GM19043 (cell line): Measurements from ENCODE around the gene NRCAM.

Experiments
- ATAC-seq: cut with Tn5 transposase; IDR thresholded peaks from one replicate; pipeline ENCODE4 v1.9.1; 2021; ENCODE audit warnings: low read depth; ENCODE audit not compliant: unreplicated experiment

NRCAM gene

GRCh38 chr7:108321359-108321758, 134.9 kb downstream of the NRCAM start:
- ATAC-seq = no peak

DNA sequence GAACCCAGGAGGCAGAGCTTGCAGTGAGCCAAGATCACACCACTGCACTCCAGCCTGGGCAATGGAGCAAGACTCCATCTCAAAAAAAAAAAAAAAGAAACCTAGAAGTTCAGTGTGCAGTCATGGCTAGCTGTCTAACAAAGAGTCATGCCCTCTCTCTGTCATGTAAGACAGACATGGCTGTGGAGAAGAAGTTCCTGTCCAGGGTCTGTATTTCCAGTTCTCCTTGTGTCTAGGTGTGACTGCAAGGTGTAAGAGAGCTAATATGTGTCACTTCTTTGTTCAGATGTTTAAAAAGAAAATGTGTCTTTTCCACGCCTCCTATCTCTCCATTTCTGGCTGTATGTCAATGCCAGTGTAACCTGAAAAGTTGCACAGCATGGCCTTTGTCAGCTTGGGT, 139.5 kb downstream of the NRCAM start:
- ATAC-seq = no peak

- ATAC-seq = no peak
Measured at GRCh38 chr7:108314551-108314950, 141.7 kb downstream of the NRCAM start.

GRCh38 chr7:108314049-108314448, 142.2 kb downstream of the NRCAM start:
- no peak for ATAC-seq

DNA sequence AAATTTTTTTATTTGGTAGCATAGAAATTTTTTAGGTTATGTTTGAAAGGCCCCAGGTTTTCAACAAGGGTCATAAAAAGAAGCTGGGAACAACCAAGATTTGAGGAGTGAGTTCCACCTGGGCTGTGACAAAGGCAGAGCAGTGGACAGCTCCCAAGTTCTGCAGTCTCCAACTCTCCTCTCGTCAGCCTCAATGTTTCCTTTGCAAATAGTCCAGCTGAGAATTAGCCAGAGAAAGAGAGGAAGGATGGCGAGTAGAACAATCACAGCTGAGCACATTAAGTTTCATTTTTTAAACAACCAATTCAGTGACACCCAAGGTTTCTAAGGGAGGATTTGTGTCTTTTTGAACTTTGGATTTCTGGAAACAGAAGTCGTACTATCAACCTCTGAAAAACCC, 143.2 kb downstream of the NRCAM start:
- no peak for ATAC-seq

DNA sequence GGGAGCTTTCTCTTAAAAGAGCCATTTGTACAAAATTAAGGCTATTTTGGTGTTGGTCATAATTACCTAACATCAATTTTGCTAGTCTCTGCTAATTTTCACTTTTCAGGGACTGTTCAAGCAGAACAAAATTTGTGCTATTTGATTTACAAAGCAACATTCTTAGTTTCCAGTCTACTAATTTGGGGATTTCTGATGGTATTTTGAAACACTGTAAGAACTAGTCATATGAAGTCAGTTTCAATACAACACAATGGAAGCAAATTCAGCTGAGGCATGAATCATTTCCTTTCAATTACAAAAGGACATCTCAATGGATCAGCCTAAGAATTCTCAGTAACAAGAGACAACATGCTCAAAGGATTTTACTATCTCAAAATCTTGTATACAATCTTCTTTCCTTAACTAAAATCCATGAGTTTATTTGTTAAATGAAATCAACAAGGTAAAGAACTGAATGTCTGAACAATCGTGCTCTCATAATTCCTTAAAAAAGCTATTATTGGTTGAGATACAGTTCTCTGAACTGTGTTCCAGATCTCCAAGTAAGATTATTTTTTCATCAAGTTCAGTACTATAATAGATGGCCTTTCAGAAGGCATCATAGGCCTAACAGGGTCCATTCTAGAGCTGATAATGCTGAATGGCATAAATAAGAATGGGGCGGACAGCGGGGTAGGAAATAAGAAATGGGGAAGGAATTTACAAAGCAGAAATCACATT, 144.6 kb downstream of the NRCAM start:
- peak; percentile 50 for ATAC-seq

DNA sequence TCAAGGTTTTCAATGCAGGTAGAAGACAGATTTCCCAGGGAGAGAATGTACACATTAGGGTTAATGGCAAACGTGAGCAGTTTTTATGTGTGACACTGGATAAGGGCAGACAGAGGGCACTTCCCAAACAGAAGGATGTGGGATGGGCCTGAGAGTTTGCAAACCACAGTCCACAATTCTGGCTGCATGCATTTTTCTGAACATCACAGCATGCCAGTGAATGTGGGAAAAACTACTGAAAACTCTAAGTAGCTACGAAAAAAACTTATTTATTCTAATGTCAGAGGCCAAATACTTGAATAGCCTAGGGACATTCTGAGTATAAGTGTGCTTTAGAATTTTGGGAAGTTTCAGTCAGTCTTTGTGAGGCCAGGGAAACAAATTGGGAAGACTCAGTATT, 145.9 kb downstream of the NRCAM start:
- no peak for ATAC-seq

GRCh38 chr7:108308903-108309302, 147.3 kb downstream of the NRCAM start:
- no peak for ATAC-seq

GRCh38 chr7:108308276-108308675, 148.0 kb downstream of the NRCAM start:
- no peak for ATAC-seq

DNA sequence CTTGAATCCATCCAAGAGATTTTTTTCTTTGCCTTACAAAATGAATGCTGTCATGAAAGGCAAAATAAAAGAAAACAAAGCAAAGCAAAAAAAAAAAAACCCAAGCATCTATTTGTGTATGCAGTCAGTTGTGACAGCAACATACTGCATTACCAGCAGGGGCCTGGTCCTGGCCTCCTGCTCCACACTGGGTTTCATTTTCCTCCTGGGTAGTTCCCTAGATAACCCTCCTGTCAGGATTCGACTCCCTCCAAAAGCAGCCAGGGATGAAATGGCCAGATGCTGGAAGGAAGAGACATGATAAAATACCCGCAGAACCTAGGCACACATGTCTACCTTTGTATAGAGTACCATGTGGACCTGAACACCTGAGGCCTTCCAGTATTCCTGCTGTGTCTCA, 148.6 kb downstream of the NRCAM start:
- no peak for ATAC-seq

- ATAC-seq = no peak
Measured at GRCh38 chr7:108307194-108307593, 149.0 kb downstream of the NRCAM start.

DNA sequence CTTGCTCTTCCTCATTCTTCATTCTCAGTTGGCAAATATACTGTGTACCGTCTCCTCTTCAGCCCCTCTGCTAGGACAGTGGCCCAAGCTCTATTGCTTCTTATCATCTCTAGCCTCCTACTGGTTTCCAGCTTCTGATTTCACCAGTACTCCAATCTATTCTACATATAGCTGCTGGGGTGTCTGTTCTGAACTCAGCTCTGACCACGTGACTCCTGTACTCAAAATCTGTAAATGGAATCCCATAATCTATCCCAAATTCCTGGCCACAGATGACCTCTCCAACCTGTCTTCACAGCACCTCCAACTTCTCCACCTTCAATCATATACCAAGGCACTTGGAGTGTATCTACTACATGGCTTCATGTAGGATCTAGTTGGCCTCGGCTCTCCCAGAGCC, 152.9 kb downstream of the NRCAM start:
- ATAC-seq = no peak

GRCh38 chr7:108301387-108301786, 154.8 kb downstream of the NRCAM start:
- no peak for ATAC-seq

- no peak for ATAC-seq
Measured at GRCh38 chr7:108299251-108299973, 156.8 kb downstream of the NRCAM start.

DNA sequence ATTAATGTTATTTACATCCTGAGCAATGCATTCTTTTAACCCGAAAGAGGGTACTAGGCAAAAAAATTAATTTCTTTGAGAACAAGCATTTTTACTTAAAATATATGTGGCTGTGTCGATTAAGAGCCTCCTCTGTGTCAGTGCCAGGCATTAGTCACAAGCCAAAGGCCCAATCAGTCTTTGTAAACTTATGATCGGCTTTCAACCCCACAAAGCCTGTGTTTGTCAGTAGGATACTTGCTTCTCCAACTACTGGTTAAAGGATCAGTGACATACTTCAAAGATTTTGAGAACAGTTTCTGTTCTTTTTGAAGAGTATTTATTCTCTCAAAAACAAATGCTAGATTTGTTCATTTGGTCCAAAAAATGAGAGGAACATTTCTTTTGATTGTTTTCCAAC, 159.3 kb downstream of the NRCAM start:
- ATAC-seq = no peak

DNA sequence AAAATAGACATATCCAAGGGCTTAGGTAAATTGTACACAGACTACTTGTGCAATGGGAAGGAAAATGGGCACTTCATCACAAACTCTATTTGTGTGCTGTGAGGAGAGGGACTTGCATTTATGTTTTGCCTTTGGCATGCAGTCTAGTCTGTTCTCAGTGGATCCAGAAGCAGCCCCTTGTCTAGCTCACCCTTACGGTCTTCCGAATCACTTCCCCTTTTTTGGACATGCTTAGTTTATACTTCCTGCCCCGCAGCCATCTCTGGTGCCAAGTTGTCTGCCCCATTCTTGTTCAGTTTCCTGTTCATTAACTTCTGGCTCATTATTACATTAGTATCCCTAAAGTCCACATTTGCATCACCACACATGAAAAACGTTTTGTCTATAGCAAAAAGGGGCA, 161.6 kb downstream of the NRCAM start:
- ATAC-seq = peak; percentile 98

- ATAC-seq = no peak
Measured at GRCh38 chr7:108293149-108293612, 163.1 kb downstream of the NRCAM start.

GRCh38 chr7:108292541-108292940, 163.7 kb downstream of the NRCAM start:
- no peak for ATAC-seq

DNA sequence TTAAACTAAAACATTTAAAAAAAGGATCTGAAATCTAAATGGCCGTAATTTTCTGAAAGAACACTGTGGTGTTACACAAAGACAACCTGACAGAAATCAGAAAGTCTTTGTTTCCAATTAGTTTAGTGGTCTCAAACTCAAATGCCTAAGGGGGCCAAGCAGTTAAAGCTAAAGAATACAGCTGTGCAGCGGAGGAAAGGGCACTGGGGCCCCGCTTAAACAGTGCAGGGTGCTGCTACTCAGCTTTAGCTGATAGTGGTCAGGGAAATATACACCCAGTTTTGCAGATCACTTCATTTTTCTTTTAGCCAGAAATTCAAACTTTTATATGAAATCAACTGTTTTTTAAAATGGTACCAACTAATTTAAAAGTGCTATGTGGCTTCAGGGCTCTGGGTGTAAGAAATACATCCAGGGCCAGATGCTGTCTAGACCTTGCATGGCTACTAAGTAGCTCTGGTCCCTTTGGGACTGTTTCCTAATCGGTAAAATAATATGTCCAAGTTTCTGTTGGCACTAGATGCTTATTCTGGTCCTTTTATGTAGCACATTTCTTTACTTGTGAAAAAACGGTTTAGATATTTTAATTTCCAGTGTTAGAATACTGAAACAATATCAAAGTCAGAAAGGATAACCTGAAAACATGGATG, 164.3 kb downstream of the NRCAM start:
- ATAC-seq = no peak

DNA sequence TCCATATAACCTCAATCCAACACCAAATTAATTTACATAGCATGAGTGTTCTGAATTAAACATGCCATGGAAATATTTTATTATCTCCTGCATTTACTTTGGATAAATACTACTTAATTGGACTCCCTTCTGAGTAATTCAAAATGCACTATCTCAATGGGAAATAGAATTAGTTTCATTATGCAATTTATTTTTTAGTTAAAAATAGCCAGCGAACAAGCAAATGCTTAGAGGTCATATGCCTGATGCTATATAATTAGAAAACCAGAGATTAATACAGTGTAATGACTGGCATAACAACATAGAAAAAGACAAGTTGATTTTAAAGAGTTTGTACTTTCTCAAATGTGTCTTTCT, 165.1 kb downstream of the NRCAM start:
- ATAC-seq = no peak

GRCh38 chr7:108290459-108291151, 165.6 kb downstream of the NRCAM start:
- no peak for ATAC-seq
